ENCODE measurements around the gene ZNHIT2.

GRCh38 chr11:65078151-65078550 lies 39.4 kb downstream of the ZNHIT2 start:
- TF ChIP-seq CTCF (IDR thresholded peaks at IDR 0.05) (peak in 5 of 6 experiments; percentile 26 to 54 (median 45)), POLR2A (IDR thresholded peaks at IDR 0.05) (no peak)
